Activated CD8-positive, alpha-beta T cell treated with anti-CD3 and anti-CD28 coated beads for 36 hours (primary cell): Measurements from ENCODE around the gene FAM25C. TPM values are rescaled to one million over a fixed set of nuclear protein-coding genes. Genes with fewer than 3 reads are reported as not detected.

ENCODE experiments used
- total RNA-seq, 2 experiments: library from RNA; stranded (reverse); gene quantifications; one replicate each; pipeline ENCODE4 v1.2.3, GENCODE V29; 2021

The FAM25C gene
- total RNA-seq, 2 experiments from 2014 or later, result not detected

Other genes with a start within 250 kb of the FAM25C start
- gene SYT15B, start 236.2 kb downstream of the FAM25C start, total RNA-seq, result under 1 TPM; 0.16 TPM
- not detected for gene NPY4R2, start 81.1 kb downstream of the FAM25C start, total RNA-seq